Measurements from ENCODE around the gene IL23R.

DNA sequence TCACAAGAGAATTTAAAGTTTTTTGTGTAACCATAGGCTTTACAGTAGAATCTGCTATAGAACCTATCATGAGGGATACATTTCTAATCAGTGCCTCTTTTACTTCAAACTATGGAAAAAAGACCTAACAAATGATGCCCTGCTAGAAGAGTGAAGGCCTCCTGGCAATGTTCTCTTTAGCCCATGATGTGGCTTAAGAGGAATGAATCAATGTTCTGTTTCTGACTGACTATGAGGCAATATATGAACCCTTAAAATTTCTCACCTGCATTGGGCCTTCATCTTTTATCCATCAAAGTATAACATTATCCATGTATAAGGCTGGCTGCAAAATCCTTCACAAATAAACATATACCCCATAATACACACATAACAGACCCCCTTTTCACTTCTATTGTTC lies 75.8 kb downstream of the IL23R start:
- TF ChIP-seq CTCF (IDR thresholded peaks at IDR 0.05; ENCODE audit: low read length) (no peak), EZH2 (IDR thresholded peaks at IDR 0.05; ENCODE audit: borderline replicate concordance, low read length) (no peak)
